ENCODE data around the gene ATP5MK. TPM values are rescaled to one million over a fixed set of nuclear protein-coding genes. Genes with fewer than 3 reads are reported as not detected.

Gene ATP5MK
- total RNA-seq, 1 donor = 387 TPM

GRCh38 chr10:103413564-103413963, 17.3 kb upstream of the ATP5MK start:
- no peak for TF ChIP-seq CTCF (IDR thresholded peaks at IDR 0.05; ENCODE audit: insufficient read depth, low read length)
- no peak for DNase-seq (ENCODE audit: low read depth)
- H3K4me3 ChIP-seq (ENCODE audit: low read depth, low read length) = no peak overlapping the region

GRCh38 chr10:103397191-103397825, 1.0 kb upstream of the ATP5MK start:
- DNase-seq (ENCODE audit: low read depth) = no peak
- TF ChIP-seq CTCF (IDR thresholded peaks at IDR 0.05; ENCODE audit: insufficient read depth, low read length) = no peak
- H3K4me3 ChIP-seq (ENCODE audit: low read depth, low read length) = peak overlapping the region; percentile 100

GRCh38 chr10:103396789-103397087, 463 bp upstream of the ATP5MK start:
- H3K4me3 ChIP-seq (ENCODE audit: low read depth, low read length) = peak overlapping the region; percentile 100
- DNase-seq (ENCODE audit: low read depth) = no peak
- TF ChIP-seq CTCF (IDR thresholded peaks at IDR 0.05; ENCODE audit: insufficient read depth, low read length) = no peak

GRCh38 chr10:103395754-103396066, 565 bp downstream of the ATP5MK start:
- TF ChIP-seq CTCF (IDR thresholded peaks at IDR 0.05; ENCODE audit: insufficient read depth, low read length) = no peak
- H3K4me3 ChIP-seq (ENCODE audit: low read depth, low read length) = peak overlapping the region; percentile 100
- DNase-seq (ENCODE audit: low read depth) = no peak

- DNase-seq (ENCODE audit: low read depth) = no peak
- no peak for TF ChIP-seq CTCF (IDR thresholded peaks at IDR 0.05; ENCODE audit: insufficient read depth, low read length)
- no peak overlapping the region for H3K4me3 ChIP-seq (ENCODE audit: low read depth, low read length)
Observed at GRCh38 chr10:103394180-103394579, 2.1 kb downstream of the ATP5MK start.

GRCh38 chr10:103382769-103383168, 13.5 kb downstream of the ATP5MK start:
- H3K4me3 ChIP-seq (ENCODE audit: low read depth, low read length) = no peak overlapping the region
- no peak for TF ChIP-seq CTCF (IDR thresholded peaks at IDR 0.05; ENCODE audit: insufficient read depth, low read length)
- no peak for DNase-seq (ENCODE audit: low read depth)

GRCh38 chr10:103374263-103374662, 22.0 kb downstream of the ATP5MK start:
- TF ChIP-seq CTCF (IDR thresholded peaks at IDR 0.05; ENCODE audit: insufficient read depth, low read length) = no peak
- no peak overlapping the region for H3K4me3 ChIP-seq (ENCODE audit: low read depth, low read length)
- no peak for DNase-seq (ENCODE audit: low read depth)

All from fibroblast of the aortic adventitia (primary cell).